Stimulated activated CD8-positive, alpha-beta memory T cell treated with anti-CD3 and anti-CD28 coated beads, Interleukin-12 subunit alpha, Interleukin-12 subunit beta, amount 100 ng/mL, for 24 hours (primary cell): Measurements from ENCODE around the gene EPHA10.
"Not testable (repeated sequence)": the region's sequence is repeated elsewhere in the genome, so short reads cannot be mapped to it uniquely, and the experiment has no call there.

Experiments used
- DNase-seq: peaks from one replicate; pipeline ENCODE4 v3.0.0-alpha.2; 2020; ENCODE audit errors: extremely low read depth

Gene EPHA10

DNA sequence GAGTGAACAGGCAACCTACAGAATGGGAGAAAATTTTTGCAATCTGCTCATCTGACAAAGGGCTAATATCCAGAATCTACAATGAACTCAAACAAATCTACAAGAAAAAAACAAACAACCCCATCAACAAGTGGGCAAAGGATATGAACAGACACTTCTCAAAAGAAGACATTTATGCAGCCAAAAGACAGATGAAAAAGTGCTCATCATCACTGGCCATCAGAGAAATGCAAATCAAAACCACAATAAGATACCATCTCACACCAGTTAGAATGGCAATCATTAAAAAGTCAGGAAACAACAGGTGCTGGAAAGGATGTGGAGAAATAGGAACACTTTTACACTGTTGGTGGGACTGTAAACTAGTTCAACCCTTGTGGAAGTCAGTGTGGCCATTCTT lies 6.5 kb upstream of the EPHA10 start:
- not testable (repeated sequence) for DNase-seq

GRCh38 chr1:37767488-37767887 lies 2.6 kb upstream of the EPHA10 start:
- DNase-seq, result no peak

- no peak for DNase-seq
Observed at GRCh38 chr1:37765916-37766664, 1.2 kb upstream of the EPHA10 start.

GRCh38 chr1:37764414-37764825 lies 500 bp downstream of the EPHA10 start:
- no peak for DNase-seq

DNA sequence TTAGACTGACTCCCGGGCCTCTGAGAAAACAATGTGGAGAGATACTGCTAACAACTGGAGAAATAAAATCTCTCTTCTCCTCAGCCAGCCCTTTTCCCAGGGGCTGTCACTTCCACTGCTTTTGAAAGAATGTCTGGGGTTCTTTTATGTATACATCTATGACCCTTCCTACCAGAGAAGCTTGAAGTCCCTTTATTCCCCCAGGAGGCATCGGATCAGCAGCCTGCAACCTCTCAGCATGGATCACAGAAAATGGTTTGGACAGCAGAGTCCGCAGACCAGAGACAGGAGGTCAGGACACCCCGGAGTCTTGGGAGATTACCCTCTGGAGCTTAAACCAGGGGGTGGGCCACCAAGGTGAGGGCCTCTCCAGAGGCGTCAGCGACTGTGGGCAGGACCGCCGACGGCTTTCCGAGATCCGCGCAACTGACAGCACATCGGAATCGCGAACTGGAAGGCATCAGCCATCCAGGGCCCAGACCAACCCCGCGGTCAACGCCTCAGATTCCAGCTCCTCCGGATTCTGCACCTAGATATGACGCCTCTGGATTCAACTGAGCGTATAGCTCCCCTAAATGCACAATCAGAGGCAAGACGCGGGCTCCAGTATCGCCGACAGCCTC lies 1.0 kb downstream of the EPHA10 start:
- no peak for DNase-seq

DNA sequence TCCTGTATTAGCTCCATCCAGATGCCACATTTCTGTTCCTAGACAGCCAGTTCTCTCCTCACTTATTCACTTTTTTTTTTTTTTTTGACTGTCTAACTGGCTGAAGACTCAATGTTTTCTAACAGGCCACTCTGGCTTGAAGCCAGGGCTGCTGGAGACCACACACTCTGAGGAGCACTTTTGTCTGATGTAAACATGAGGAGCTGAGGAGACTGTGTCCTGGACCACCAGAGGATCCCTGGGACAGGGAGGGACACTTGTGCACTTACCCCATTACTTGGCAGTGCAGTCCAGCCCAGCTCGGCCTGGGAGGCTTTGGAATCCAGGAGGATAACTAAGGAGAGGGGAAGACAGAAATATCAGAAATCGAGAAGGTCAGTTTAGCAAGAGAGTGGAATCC lies 2.4 kb downstream of the EPHA10 start:
- no peak for DNase-seq

- no peak for DNase-seq
Observed at GRCh38 chr1:37761416-37762095, 3.4 kb downstream of the EPHA10 start.

DNA sequence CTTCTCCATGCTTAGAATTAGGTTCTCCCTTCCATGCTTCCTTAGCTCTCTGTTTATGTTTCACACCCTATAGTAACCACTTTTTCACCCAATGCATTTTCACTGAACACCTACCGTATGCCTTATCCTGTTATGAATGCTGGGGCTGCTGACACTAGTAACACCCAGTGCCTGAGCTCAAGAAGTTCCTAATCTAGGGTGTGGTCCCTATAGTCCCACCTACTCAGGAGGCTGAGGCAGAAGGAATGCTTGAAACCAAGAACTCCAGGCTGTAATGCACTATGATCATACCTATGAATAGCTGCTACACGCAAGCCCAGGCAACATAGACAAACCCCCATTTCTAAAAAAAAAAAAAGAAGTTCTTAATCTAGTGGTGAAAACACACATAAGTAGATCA lies 5.5 kb downstream of the EPHA10 start:
- no peak for DNase-seq

GRCh38 chr1:37755951-37756560 lies 8.9 kb downstream of the EPHA10 start:
- no peak for DNase-seq

GRCh38 chr1:37755290-37755689 lies 9.6 kb downstream of the EPHA10 start:
- no peak for DNase-seq

DNA sequence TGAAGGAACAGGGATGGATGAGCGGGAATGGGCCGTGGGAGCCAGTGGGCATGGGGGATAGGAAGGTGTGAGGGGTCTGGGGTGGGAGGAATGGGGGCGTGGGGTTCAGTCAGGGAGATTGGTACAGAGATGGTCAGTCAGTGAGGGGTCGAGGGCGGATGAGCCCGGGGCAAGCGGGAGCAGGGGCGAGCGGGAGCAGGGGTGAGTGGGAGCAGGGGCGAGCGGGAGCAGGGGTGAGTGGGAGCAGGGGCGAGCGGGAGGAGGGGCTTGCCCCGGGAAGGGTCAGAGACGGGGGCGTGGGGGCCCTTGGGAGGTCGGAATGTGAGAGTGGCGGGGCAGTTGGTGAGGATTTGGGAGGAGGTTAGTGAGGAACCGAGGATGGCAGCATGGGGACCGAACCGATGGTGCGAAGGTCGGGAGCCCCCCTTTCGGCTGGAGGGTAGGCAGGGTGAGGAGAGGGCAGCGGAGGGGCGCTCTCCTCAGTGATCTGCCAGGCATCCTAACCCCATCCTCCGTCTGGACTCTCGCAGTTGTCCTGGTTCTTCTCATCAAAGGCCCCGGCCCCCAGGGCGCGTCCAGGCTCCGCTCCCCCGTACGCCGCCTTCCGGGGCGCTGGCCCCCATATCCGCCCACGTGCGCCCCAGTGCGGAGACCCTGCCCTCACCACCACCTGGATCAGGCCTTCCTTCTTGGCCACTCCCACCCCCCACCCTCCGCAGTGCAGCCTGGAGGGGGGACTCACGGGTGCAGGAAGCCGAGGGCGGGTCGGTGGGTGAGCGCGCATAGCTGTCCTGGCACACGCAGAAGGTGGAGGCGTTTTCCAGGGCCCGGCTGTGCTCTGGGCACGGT lies 11.2 kb downstream of the EPHA10 start:
- DNase-seq, result no peak

DNA sequence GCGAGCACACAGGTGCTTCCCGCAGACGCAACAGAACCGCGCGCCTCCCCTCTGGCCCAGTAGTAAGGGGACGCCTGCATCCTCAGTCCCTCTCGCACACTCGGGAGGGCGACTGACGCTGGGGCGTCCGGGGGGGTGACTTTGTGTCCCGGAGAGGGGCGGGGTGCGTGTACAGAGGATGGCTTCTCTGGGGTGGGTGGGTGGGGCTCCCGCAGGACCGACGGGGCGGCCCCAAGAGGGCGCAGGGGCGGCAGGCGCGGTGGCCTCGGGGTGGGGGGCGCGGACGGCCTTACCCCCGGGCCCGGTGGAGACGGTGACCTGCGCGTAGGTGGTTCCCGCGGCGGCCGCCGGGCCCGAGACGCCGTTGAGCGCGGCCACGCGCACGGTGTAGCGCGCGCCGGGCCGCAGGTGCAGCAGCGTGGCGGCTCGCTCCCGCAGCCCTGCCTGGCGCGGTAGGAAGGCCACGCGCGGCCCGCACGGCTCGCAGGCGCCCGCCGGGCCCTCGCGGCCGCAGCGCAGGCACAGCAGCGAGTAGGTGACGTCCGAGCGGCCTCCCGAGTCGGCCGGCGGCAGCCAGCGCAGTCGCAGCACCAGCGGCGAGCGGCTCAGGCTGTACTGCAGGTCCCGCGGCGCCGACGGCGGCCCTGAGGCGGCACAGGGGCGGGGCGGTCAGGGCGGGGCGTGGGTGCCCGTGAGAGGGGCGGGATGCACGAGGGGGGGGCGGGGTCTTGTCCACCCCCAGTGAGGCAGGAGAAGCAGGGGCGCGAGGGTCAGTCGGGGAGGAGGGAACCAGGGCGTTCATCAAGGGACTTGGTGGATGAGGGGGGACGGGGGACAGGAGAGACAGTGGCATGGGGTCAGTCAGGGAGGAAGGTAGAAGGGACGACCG lies 12.1 kb downstream of the EPHA10 start:
- no peak for DNase-seq

DNA sequence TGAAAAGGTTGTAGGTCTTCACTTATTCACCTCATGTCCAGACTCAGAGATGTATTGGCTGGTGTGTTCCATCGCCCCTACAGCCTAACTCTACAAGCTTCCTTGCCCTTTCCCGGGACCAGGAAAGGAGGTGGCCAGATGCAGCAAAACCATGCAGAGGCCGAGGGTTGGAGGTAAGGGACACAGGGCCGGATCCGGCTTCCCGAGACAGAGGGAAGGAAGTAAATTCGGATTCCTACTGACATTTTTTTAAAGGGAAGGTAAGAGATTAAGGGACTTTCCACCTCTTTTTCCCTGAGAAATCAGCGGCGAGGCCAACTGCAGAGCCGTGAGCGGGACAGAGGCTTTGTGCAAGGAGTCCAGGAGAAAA lies 12.7 kb downstream of the EPHA10 start:
- DNase-seq, result no peak

DNA sequence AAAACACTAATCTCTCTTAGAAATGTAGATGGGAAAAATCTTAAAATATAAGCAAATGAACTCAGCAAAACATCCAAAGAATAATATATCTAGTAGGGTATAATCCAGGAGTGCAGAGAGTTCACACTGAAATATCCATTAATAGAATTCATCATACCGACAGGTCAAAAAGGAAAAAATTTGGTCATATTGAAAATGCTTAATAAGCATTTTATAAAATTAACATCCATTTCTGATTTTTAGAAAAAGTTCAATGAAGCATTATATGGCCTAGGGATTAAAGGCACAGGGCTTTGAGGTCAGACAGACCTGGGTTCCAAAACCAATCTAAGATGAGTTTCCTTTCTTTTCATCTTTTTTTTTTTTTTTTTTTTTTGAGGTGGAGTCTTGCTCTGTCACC lies 16.4 kb downstream of the EPHA10 start:
- no peak for DNase-seq

DNA sequence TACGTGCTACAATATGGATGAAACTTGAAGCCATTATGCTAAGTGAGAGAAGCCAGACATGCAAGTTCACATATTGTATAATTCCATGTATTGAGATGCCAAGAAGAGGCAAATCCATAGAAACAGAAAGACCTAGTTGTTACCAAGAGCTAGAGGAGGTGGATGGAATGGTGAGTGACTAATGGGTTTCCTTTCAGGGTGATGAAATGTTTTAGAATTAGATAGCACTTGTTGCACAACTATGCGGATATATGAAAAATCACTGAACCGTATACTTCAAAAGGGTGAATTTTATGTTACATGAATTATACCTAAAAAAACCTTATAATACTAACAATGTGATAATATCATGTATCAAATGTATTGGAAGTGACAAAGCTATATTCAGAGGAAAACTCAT lies 18.1 kb downstream of the EPHA10 start:
- DNase-seq, result no peak

- no peak for DNase-seq
Observed at GRCh38 chr1:37741662-37742061, 23.3 kb downstream of the EPHA10 start.

DNA sequence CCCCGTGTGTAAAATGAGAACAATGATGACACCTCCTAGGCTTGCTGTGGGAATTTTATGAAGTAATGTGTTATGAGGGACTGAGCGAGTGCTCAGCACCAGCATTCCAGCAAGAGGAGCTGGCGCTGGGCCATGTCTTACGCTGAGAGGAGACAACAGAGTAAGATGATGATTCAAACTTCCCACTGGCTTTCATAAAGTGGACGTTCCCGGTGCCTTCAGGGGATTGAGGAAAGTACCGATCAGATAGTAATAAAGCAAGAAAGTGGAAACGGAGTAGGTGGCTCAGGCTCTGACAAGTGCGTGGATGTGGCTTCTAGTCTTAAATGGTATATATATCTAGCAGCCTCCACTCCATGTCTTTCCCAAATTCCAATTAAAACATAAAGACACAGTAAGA lies 23.8 kb downstream of the EPHA10 start:
- no peak for DNase-seq

DNA sequence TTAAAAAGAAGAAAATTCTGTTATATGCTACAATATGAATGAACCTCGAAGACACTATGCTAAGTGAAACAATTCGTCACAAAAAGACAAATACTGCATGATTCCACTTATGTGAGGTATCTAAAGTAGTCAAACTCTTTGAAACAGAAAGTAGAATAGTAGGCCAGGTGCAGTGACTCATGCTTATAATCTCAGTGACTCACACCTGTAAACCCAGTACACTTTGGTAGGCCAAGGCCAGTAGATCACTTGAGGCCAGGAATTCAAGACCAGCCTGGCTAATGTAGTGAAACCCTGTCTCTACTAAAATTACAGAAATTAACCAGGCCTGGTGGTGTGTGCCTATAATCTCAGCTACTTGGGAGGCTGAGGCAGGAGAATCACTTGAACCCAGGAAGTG lies 25.7 kb downstream of the EPHA10 start:
- no peak for DNase-seq

- DNase-seq, result not testable (repeated sequence)
Observed at GRCh38 chr1:37738619-37739018, 26.3 kb downstream of the EPHA10 start.

GRCh38 chr1:37737975-37738374 lies 26.9 kb downstream of the EPHA10 start:
- not testable (repeated sequence) for DNase-seq
